Cardiac muscle cell (in vitro differentiated cells and primary cell): ENCODE data around the gene PAX2. TPM values are rescaled to one million over a fixed set of nuclear protein-coding genes. Genes with fewer than 3 reads are reported as not detected.

ENCODE experiments used
- DNase-seq, 2 donors: peaks; one replicate each; pipeline versions ENCODE4 v3.0.0 to v3.0.0-alpha.2; 2010 to 2017; ENCODE audit warnings: low read depth in 1 of 2, low spot score in 1 of 2
- H3K27ac ChIP-seq: fragments of 200-600 bp; sonication (generic); 2 replicates; pipeline ENCODE4 v1.5.1; 2016
- H3K27me3 ChIP-seq: fragments of 200-600 bp; sonication (generic); 2 replicates; pipeline ENCODE4 v1.6.0; 2016; ENCODE audit warnings: control low read depth
- H3K36me3 ChIP-seq: fragments of 200-600 bp; sonication (generic); 2 replicates; pipeline ENCODE4 v1.5.1; 2016; ENCODE audit warnings: control low read depth
- H3K4me1 ChIP-seq: fragments of 200-600 bp; sonication (generic); 2 replicates; pipeline ENCODE4 v1.8.1; 2017; ENCODE audit warnings: low read depth, mild to moderate bottlenecking, mixed run types
- H3K4me3 ChIP-seq: fragments of 200-600 bp; sonication (generic); 2 replicates; pipeline ENCODE4 v1.5.1; 2016; ENCODE audit warnings: mild to moderate bottlenecking
- H3K9me3 ChIP-seq: fragments of 200-600 bp; sonication (generic); 2 replicates; pipeline ENCODE4 v1.5.1; 2017; ENCODE audit warnings: low read depth, mild to moderate bottlenecking, control low read depth
- polyA plus RNA-seq: library from polyadenylated mRNA; unstranded; fragments of >200 nt; fragmentation: Nextera tagmentation; extraction: Ambion mirVana; gene quantifications from 2 replicates; pipeline ENCODE4 v1.2.1, GENCODE V29; 2016
- total RNA-seq: library from RNA; depleted of rRNA; stranded (reverse); fragments of >200 nt; gene quantifications from 2 replicates; pipeline ENCODE4 v1.2.3, GENCODE V29; 2016
- TF ChIP-seq, protein P1 (sequence below): IDR thresholded peaks from 2 replicates; pipeline ENCODE4 v1.5.1; 2012; ENCODE audit warnings: low read depth, mild to moderate bottlenecking, low read length

The PAX2 gene
- total and polyA plus RNA-seq, 2 experiments from 2014 or later, result not detected

- Histone ChIP-seq H3K9me3 (no peaks in the 10 kb centered on the region), H3K36me3 (no peaks in the 10 kb centered on the region), H3K4me1 (no peaks in the 10 kb centered on the region), H3K4me3 (no peak overlapping the region), H3K27me3 (peaks cover 93% of the 10 kb centered on the region), H3K27ac (no peak overlapping the region)
- DNase-seq, result no peak
- TF ChIP-seq, protein P1, sequence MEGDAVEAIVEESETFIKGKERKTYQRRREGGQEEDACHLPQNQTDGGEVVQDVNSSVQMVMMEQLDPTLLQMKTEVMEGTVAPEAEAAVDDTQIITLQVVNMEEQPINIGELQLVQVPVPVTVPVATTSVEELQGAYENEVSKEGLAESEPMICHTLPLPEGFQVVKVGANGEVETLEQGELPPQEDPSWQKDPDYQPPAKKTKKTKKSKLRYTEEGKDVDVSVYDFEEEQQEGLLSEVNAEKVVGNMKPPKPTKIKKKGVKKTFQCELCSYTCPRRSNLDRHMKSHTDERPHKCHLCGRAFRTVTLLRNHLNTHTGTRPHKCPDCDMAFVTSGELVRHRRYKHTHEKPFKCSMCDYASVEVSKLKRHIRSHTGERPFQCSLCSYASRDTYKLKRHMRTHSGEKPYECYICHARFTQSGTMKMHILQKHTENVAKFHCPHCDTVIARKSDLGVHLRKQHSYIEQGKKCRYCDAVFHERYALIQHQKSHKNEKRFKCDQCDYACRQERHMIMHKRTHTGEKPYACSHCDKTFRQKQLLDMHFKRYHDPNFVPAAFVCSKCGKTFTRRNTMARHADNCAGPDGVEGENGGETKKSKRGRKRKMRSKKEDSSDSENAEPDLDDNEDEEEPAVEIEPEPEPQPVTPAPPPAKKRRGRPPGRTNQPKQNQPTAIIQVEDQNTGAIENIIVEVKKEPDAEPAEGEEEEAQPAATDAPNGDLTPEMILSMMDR, result no peak
These were observed 91.5 kb downstream of the PAX2 start for GRCh38 chr10:100836891-100837290.

- H3K4me3 ChIP-seq, result no peak overlapping the region
- H3K36me3 ChIP-seq, result no peaks in the 10 kb centered on the region
- TF ChIP-seq, protein P1, result no peak
- H3K27ac ChIP-seq, result no peak overlapping the region
- no peaks in the 10 kb centered on the region for H3K4me1 ChIP-seq
- DNase-seq, result no peak
- peaks cover 93% of the 10 kb centered on the region for H3K27me3 ChIP-seq
- H3K9me3 ChIP-seq, result no peaks in the 10 kb centered on the region
These were observed 91.9 kb downstream of the PAX2 start for GRCh38 chr10:100837300-100837699.

GRCh38 chr10:100838986-100839385 lies 93.6 kb downstream of the PAX2 start:
- H3K9me3 ChIP-seq, result no peaks in the 10 kb centered on the region
- DNase-seq, result no peak
- H3K27me3 ChIP-seq, result peaks cover 93% of the 10 kb centered on the region
- TF ChIP-seq, protein P1, result no peak
- H3K36me3 ChIP-seq, result no peaks in the 10 kb centered on the region
- no peaks in the 10 kb centered on the region for H3K4me1 ChIP-seq
- H3K4me3 ChIP-seq, result no peak overlapping the region
- no peak overlapping the region for H3K27ac ChIP-seq

DNA sequence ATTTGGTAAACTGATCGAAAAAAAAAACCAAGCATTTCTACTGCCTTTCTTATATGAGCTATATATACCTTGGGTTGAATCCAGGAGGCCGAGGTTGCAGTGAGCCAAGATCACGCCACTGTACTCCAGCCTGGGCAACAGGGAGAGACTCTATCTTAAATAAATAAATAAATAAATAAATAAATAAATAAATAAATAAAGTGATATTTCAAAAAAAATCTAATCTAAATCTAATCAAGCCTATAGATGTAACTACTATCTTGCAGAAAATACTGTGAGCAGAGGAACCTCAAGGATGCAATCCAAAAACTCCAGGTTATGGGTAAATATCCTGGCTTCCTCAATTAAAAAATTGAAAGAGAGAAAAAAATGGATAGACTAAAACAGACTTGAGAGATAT lies 96.1 kb downstream of the PAX2 start:
- Histone ChIP-seq H3K27ac (no peak overlapping the region), H3K4me3 (no peak overlapping the region), H3K9me3 (no peaks in the 10 kb centered on the region), H3K36me3 (no peaks in the 10 kb centered on the region), H3K27me3 (peaks cover 85% of the 10 kb centered on the region), H3K4me1 (no peaks in the 10 kb centered on the region)
- DNase-seq, result no peak
- TF ChIP-seq, protein P1, result no peak

DNA sequence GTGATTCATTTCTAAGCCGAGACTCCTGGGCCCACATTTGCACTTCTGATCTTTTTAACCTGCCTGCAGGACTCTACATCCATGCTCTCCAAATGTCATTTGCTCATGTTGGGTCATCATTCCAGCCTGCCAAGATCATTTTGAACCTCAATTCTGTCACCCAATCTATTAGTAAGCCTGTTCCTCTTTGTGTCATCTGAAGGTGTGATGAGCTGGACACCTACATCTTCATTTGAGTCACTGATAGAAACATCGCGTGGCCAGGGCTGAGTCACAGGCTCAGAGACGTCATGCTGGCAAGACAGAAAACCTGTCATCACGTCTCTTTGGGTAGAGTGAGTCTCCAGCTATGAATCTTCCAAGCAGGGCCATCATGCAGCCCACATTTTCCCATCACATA lies 102.1 kb downstream of the PAX2 start:
- Histone ChIP-seq H3K4me1 (no peaks in the 10 kb centered on the region), H3K27me3 (peaks cover 84% of the 10 kb centered on the region), H3K36me3 (no peaks in the 10 kb centered on the region), H3K4me3 (no peak overlapping the region), H3K9me3 (no peaks in the 10 kb centered on the region), H3K27ac (no peak overlapping the region)
- DNase-seq, result no peak
- TF ChIP-seq, protein P1, result no peak

DNA sequence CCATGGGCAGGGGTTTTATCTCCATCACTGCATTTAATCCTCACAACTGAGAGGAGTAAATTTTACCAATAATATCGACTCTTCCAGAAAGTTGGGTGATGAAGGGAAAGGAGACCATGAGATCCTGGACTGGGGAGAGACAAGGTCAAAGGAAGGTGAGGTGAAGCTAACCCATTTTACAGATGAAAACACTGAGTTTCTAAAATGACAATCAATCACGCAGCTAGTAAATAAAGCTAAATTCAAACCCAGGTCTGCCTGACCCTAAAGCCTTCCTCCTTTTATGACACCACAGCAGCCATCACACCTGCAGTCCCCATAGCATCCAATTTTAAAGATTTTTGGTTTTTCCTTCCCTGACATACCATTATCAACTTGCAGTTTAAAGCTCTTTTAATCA lies 103.4 kb downstream of the PAX2 start:
- H3K27me3 ChIP-seq, result peaks cover 82% of the 10 kb centered on the region
- DNase-seq, result no peak
- no peaks in the 10 kb centered on the region for H3K9me3 ChIP-seq
- H3K36me3 ChIP-seq, result no peaks in the 10 kb centered on the region
- H3K4me3 ChIP-seq, result no peak overlapping the region
- no peaks in the 10 kb centered on the region for H3K4me1 ChIP-seq
- TF ChIP-seq, protein P1, result no peak
- H3K27ac ChIP-seq, result no peak overlapping the region
